Keratinocyte (primary cell): ENCODE results near the gene CMTR1.

ENCODE experiments used
- EZH2 ChIP-seq: IDR thresholded peaks from one replicate; pipeline ENCODE4 v1.6.1; 2012; ENCODE audit warnings: inconsistent platforms, mild to moderate bottlenecking, low read length, moderate library complexity
- TF ChIP-seq, protein P1 (sequence below), 3 experiments: IDR thresholded peaks in 1 of 3; conservative IDR thresholded peaks in 1 of 3; optimal IDR thresholded peaks in 1 of 3; 2 replicates in 2 of 3; 3 replicates in 1 of 3; pipeline versions ENCODE3 to v1.5.1; 2011; ENCODE audit warnings: low read length in 3 of 3, mild to moderate bottlenecking in 3 of 3, moderate library complexity in 2 of 3, control low read depth in 1 of 3, inconsistent platforms in 1 of 3; ENCODE audit not compliant: insufficient read depth in 2 of 3; ENCODE audit errors: extremely low read depth in 1 of 3

DNA sequence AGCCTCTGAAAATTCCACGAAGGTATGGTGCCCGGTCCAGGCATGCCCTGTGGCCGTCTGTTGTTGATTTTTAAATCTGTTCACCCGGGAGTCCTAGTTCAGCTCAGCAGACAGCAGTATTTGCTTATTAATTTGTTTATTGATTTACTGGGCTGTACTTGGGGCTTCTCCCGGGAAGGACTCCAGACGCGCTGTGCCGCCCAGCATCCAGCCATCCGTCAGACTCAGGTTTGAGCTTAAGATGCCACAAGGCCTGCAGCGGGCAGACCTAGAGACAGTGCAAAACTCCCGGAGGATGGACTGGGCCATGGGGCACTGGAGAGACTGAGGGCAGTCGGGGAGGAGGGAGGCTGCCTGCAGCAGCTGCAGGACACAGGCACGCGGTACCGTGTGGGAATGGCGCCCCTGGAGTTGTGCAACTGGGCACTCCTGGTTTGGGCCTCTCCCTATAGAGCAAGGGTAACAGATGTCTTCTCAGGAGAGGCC, 83.9 kb downstream of the CMTR1 start:
- TF ChIP-seq EZH2 = no peak
- TF ChIP-seq, protein P1, sequence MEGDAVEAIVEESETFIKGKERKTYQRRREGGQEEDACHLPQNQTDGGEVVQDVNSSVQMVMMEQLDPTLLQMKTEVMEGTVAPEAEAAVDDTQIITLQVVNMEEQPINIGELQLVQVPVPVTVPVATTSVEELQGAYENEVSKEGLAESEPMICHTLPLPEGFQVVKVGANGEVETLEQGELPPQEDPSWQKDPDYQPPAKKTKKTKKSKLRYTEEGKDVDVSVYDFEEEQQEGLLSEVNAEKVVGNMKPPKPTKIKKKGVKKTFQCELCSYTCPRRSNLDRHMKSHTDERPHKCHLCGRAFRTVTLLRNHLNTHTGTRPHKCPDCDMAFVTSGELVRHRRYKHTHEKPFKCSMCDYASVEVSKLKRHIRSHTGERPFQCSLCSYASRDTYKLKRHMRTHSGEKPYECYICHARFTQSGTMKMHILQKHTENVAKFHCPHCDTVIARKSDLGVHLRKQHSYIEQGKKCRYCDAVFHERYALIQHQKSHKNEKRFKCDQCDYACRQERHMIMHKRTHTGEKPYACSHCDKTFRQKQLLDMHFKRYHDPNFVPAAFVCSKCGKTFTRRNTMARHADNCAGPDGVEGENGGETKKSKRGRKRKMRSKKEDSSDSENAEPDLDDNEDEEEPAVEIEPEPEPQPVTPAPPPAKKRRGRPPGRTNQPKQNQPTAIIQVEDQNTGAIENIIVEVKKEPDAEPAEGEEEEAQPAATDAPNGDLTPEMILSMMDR (optimal IDR thresholded peaks at IDR 0.05 in 1 of 3, IDR thresholded peaks at IDR 0.05 in 1 of 3, conservative IDR thresholded peaks at IDR 0.05 in 1 of 3; ENCODE audit: extremely low read depth in 1 of 3, insufficient read depth in 2 of 3, low read length in 3 of 3) = no peak
